H1 (cell line): ENCODE measurements around the gene NFKB1. TPM values are rescaled to one million over a fixed set of nuclear protein-coding genes. Genes with fewer than 3 reads are reported as not detected.

Source experiments
- CTCF ChIA-PET: fragments of 300-600 bp; sonication (Branson Sonifier 250); formaldehyde crosslinking; loops from one replicate; lab custom pipeline; 2021; ENCODE audit not compliant: partially characterized antibody; lab: Charles Lee
- POLR2A ChIA-PET: fragments of 300-600 bp; sonication (Branson Sonifier 250); formaldehyde crosslinking; loops from one replicate; lab custom pipeline; 2021; ENCODE audit warnings: inconsistent platforms; ENCODE audit not compliant: partially characterized antibody; lab: Charles Lee
- DNase-seq, 2 experiments: peaks; one replicate each; pipeline versions ENCODE4 v3.0.0 to v3.0.0-alpha.2; 2010 to 2022; ENCODE audit warnings: low spot score in 2 of 2, low read depth in 1 of 2, mixed read lengths in 1 of 2
- FAIRE-seq: peaks from 2 replicates; lab custom pipeline; 2011; peaks lifted over from hg19 to GRCh38; lab: Jason Lieb, UNC
- H2AFZ ChIP-seq: 2 replicates; pipeline ENCODE4 v1.8.1; 2012; ENCODE audit warnings: low read length, inconsistent platforms
- H2AK5ac ChIP-seq: 2 replicates; pipeline ENCODE4 v1.6.1; 2013; ENCODE audit warnings: low read depth, low read length
- H2BK120ac ChIP-seq: replicated peaks from 2 replicates; pipeline ENCODE3; 2013; ENCODE audit warnings: low read depth, low read length, inconsistent platforms
- H2BK12ac ChIP-seq: 2 replicates; pipeline ENCODE4 v1.6.1; 2013; ENCODE audit warnings: low read depth, low read length
- H2BK15ac ChIP-seq: 2 replicates; pipeline ENCODE4 v1.6.1; 2013; ENCODE audit warnings: low read length
- H2BK20ac ChIP-seq: 2 replicates; pipeline ENCODE4 v1.6.1; 2013; ENCODE audit warnings: low read length
- H2BK5ac ChIP-seq: 2 replicates; pipeline ENCODE4 v1.6.1; 2013; ENCODE audit warnings: low read depth, low read length
- H3K14ac ChIP-seq: 2 replicates; pipeline ENCODE4 v1.6.1; 2013; ENCODE audit warnings: inconsistent platforms; ENCODE audit not compliant: insufficient read length
- H3K18ac ChIP-seq: 2 replicates; pipeline ENCODE4 v1.6.1; 2013; ENCODE audit warnings: low read length; ENCODE audit errors: extremely low read depth
- H3K23ac ChIP-seq: 2 replicates; pipeline ENCODE4 v1.6.1; 2013; ENCODE audit warnings: inconsistent platforms; ENCODE audit not compliant: insufficient read length
- H3K23me2 ChIP-seq: 2 replicates; pipeline ENCODE4 v1.6.1; 2013; ENCODE audit warnings: low read depth, low read length
- H3K27ac ChIP-seq: 2 replicates; pipeline ENCODE4 v1.6.1; 2011; ENCODE audit warnings: low read depth, low read length, inconsistent platforms
- H3K27me3 ChIP-seq, 4 experiments: replicated peaks in 1 of 4; 1 replicate in 1 of 4; 2 replicates in 3 of 4; pipeline versions ENCODE4 v1.6.1 to v1.8.1; 2011 to 2013; ENCODE audit warnings: low read length in 3 of 4, mild to moderate bottlenecking in 3 of 4, inconsistent platforms in 2 of 4, mixed read lengths in 2 of 4, moderate library complexity in 1 of 4; ENCODE audit not compliant: control insufficient read depth in 3 of 4, insufficient read depth in 3 of 4; ENCODE audit errors: extremely low read depth in 1 of 4
- H3K36me3 ChIP-seq, 4 experiments: 2 replicates each; pipeline versions ENCODE4 v1.6.1 to v1.8.1; 2011 to 2013; ENCODE audit warnings: mild to moderate bottlenecking in 4 of 4, low read length in 3 of 4, moderate library complexity in 2 of 4, control low read depth in 1 of 4, inconsistent platforms in 1 of 4; ENCODE audit not compliant: insufficient read depth in 4 of 4, control insufficient read depth in 2 of 4
- H3K4ac ChIP-seq: replicated peaks from 2 replicates; pipeline ENCODE3; 2013; ENCODE audit warnings: low read length, low read depth, mixed read lengths, inconsistent platforms; ENCODE audit not compliant: insufficient read length
- H3K4me1 ChIP-seq, 4 experiments: replicated peaks in 1 of 4; 1 replicate in 1 of 4; 2 replicates in 3 of 4; pipeline versions ENCODE4 v1.6.1 to v1.8.1; 2011 to 2013; ENCODE audit warnings: low read length in 3 of 4, inconsistent platforms in 2 of 4, mixed read lengths in 1 of 4; ENCODE audit not compliant: insufficient read depth in 4 of 4, control insufficient read depth in 3 of 4
- H3K4me2 ChIP-seq, 2 experiments: 2 replicates each; pipeline versions ENCODE4 v1.6.1 to v1.8.1; 2011 to 2013; ENCODE audit warnings: low read depth in 2 of 2, low read length in 2 of 2, control low read depth in 1 of 2, inconsistent platforms in 1 of 2, mild to moderate bottlenecking in 1 of 2; ENCODE audit not compliant: insufficient read depth in 1 of 2
- H3K4me3 ChIP-seq, 4 experiments: fragments of 200-600, 300-600 bp in 1 of 4; sonication (generic), shearing (Covaris generic), sonication (Bioruptor Twin) in 1 of 4; 2 replicates each; pipeline versions ENCODE4 v1.5.1 to v1.8.1; 2011 to 2016; ENCODE audit warnings: low read length in 4 of 4, low read depth in 3 of 4, control low read depth in 2 of 4, inconsistent platforms in 2 of 4, mild to moderate bottlenecking in 2 of 4, mixed read lengths in 1 of 4, moderate library complexity in 1 of 4; ENCODE audit not compliant: insufficient read depth in 2 of 4; ENCODE audit errors: extremely low read depth in 1 of 4
- H3K56ac ChIP-seq: replicated peaks from 2 replicates; pipeline ENCODE3; 2013; ENCODE audit warnings: low read depth, mild to moderate bottlenecking, mixed read lengths, low read length, inconsistent platforms; ENCODE audit not compliant: insufficient read length
- H3K79me1 ChIP-seq: 2 replicates; pipeline ENCODE4 v1.6.1; 2013; ENCODE audit warnings: low read depth, low read length, control low read depth
- H3K79me2 ChIP-seq, 2 experiments: 2 replicates each; pipeline versions ENCODE4 v1.6.1 to v1.8.1; 2012 to 2013; ENCODE audit warnings: low read length in 2 of 2, mild to moderate bottlenecking in 2 of 2, inconsistent platforms in 1 of 2; ENCODE audit not compliant: insufficient read depth in 2 of 2, control insufficient read depth in 1 of 2
- H3K9ac ChIP-seq, 4 experiments: replicated peaks in 1 of 4; 1 replicate in 1 of 4; 2 replicates in 3 of 4; pipeline versions ENCODE4 v1.6.1 to v1.8.1; 2011 to 2013; ENCODE audit warnings: low read depth in 3 of 4, low read length in 3 of 4, control low read depth in 2 of 4, mild to moderate bottlenecking in 2 of 4, moderate library complexity in 2 of 4, inconsistent platforms in 1 of 4; ENCODE audit errors: extremely low read depth in 1 of 4
- H3K9me3 ChIP-seq, 2 experiments: 2 replicates each; pipeline versions ENCODE4 v1.6.1 to v1.8.1; 2012 to 2013; ENCODE audit warnings: mild to moderate bottlenecking in 2 of 2, moderate library complexity in 2 of 2, control low read depth in 1 of 2, inconsistent platforms in 1 of 2, low read depth in 1 of 2, low read length in 1 of 2, mixed read lengths in 1 of 2; ENCODE audit not compliant: insufficient read depth in 2 of 2
- H4K20me1 ChIP-seq, 2 experiments: replicated peaks in 1 of 2; 2 replicates each; pipeline versions ENCODE3 to v1.8.1; 2011 to 2013; ENCODE audit warnings: inconsistent platforms in 2 of 2, low read length in 2 of 2, mild to moderate bottlenecking in 1 of 2; ENCODE audit not compliant: insufficient read depth in 2 of 2, control insufficient read depth in 1 of 2
- H4K5ac ChIP-seq: 2 replicates; pipeline ENCODE4 v1.6.1; 2013; ENCODE audit warnings: low read length, low read depth, mixed read lengths, inconsistent platforms; ENCODE audit not compliant: insufficient read length
- H4K8ac ChIP-seq: 2 replicates; pipeline ENCODE4 v1.8.0; 2013; ENCODE audit warnings: mild to moderate bottlenecking, moderate library complexity, low read length, inconsistent platforms; ENCODE audit not compliant: insufficient read depth; ENCODE audit errors: extremely low read depth
- H4K91ac ChIP-seq: replicated peaks from 2 replicates; pipeline ENCODE3; 2013; ENCODE audit warnings: low read length, mixed read lengths, inconsistent platforms; ENCODE audit not compliant: insufficient read length
- BACH1 ChIP-seq: IDR thresholded peaks from 2 replicates; pipeline ENCODE4 v1.6.1; 2012; ENCODE audit warnings: low read length, improper control_type of control experiment
- BCL11A ChIP-seq, 2 experiments: IDR thresholded peaks; one replicate each; pipeline ENCODE4 v1.6.1; 2011; ENCODE audit warnings: low read depth in 2 of 2, low read length in 2 of 2, mild to moderate bottlenecking in 2 of 2
- BRCA1 ChIP-seq: IDR thresholded peaks from 2 replicates; pipeline ENCODE4 v1.6.1; 2012; ENCODE audit warnings: low read depth, low read length, improper control_type of control experiment
- CREB1 ChIP-seq: IDR thresholded peaks from 2 replicates; pipeline ENCODE4 v1.6.1; 2012; ENCODE audit warnings: inconsistent platforms
- EGR1 ChIP-seq: IDR thresholded peaks from 2 replicates; pipeline ENCODE4 v1.6.1; 2011; ENCODE audit warnings: low read depth, low read length, borderline replicate concordance
- GABPA ChIP-seq: IDR thresholded peaks from 2 replicates; pipeline ENCODE4 v1.6.1; 2011; ENCODE audit warnings: mild to moderate bottlenecking, low read length, moderate library complexity, borderline replicate concordance; ENCODE audit not compliant: insufficient read depth
- MAX ChIP-seq: IDR thresholded peaks from 2 replicates; pipeline ENCODE4 v1.6.1; 2012; ENCODE audit warnings: inconsistent platforms
- POLR2AphosphoS5 ChIP-seq: IDR thresholded peaks from 2 replicates; pipeline ENCODE4 v1.6.1; 2011; ENCODE audit warnings: low read depth, low read length
- POU5F1 ChIP-seq: IDR thresholded peaks from 2 replicates; pipeline ENCODE4 v1.6.1; 2011; ENCODE audit warnings: low read depth, mild to moderate bottlenecking, low read length, moderate library complexity
- RAD21 ChIP-seq, 2 experiments: IDR thresholded peaks in 1 of 2; conservative IDR thresholded peaks in 1 of 2; 2 replicates each; pipeline ENCODE4 v1.6.1; 2011; ENCODE audit warnings: low read depth in 2 of 2, low read length in 2 of 2, improper control_type of control experiment in 1 of 2, inconsistent platforms in 1 of 2, mild to moderate bottlenecking in 1 of 2, moderate library complexity in 1 of 2
- RFX5 ChIP-seq: IDR thresholded peaks from 2 replicates; pipeline ENCODE4 v1.6.1; 2011; ENCODE audit warnings: low read depth, low read length, improper control_type of control experiment, borderline replicate concordance
- SP4 ChIP-seq: IDR thresholded peaks from 2 replicates; pipeline ENCODE4 v1.6.1; 2012; ENCODE audit warnings: low read length, inconsistent platforms
- SRF ChIP-seq: IDR thresholded peaks from 2 replicates; pipeline ENCODE4 v1.6.1; 2011; ENCODE audit warnings: mild to moderate bottlenecking, low read depth, low read length, moderate library complexity
- WGBS, 2 experiments: shearing (Covaris generic) in 1 of 2; methylation state at CpG; one replicate each; pipeline versions ENCODE4 v1.1.6 to v1.1.7; 2013 to 2015; ENCODE audit warnings: low lambda C conversion rate in 2 of 2, mixed read lengths in 2 of 2, inconsistent platforms in 1 of 2, low coverage in 1 of 2, missing lambda C conversion rate in 1 of 2; ENCODE audit not compliant: insufficient replicate concordance in 2 of 2, insufficient coverage in 1 of 2, insufficient read length in 1 of 2; ENCODE audit errors: extremely low coverage in 1 of 2, missing lambda C conversion rate in 1 of 2; 5-methylcytosine and 5-hydroxymethylcytosine counted together
- polyA plus RNA-seq, 7 experiments: library from polyadenylated mRNA; depleted of rRNA in 3 of 7; stranded (reverse) in 5 of 7; unstranded in 2 of 7; fragments of >200 nt in 5 of 7; fragments of 200-250 nt in 2 of 7; gene quantifications; 1 replicate in 5 of 7; 2 replicates in 1 of 7; 4 replicates in 1 of 7; pipeline versions ENCODE4 v1.2.1 to v1.2.3, GENCODE V29; 2011 to 2013; ENCODE audit warnings: missing spikeins in 2 of 7, mixed read lengths in 2 of 7
- total RNA-seq: library from RNA; stranded (reverse); fragmentation: NEBNext Ultra II Directional; extraction: Animal tissue kit (Norgen Biotek cat#: 25700); gene quantifications from 2 replicates; pipeline ENCODE4 v1.2.1, GENCODE V29; 2021

NFKB1 gene
- total and polyA plus RNA-seq, 2 of the 8 experiments (the other 6 are each of a cell fraction or from before 2014, with no cell fraction given) = 2.9 to 6.8 TPM

DNA sequence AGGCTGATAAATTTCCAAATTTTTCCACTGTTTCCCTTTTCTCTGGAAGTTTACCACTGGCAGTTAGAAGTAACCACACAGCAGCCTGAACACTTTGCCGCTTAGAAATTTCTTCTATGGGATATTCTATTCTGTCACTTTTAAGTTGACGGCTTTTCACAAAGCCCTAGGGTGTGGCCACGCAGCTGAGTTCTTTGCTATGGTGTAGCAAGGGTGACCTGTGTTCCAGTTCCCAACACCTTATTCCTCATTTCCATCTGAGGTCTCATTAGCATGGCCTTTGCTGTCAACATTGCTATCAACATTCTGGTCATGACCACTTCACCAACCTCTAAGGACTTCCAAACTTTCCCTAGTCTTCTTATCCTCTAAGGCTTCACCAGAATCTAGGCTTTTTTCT, 45.4 kb upstream of the NFKB1 start:
- Histone ChIP-seq H3K9me3 (no peaks in the 10 kb centered on the region), H3K4ac (no peak overlapping the region), H3K27ac (no peak overlapping the region), H2BK20ac (no peak overlapping the region), H3K18ac (no peak overlapping the region), H3K27me3 (no peaks in the 10 kb centered on the region), H2BK15ac (no peak overlapping the region), H3K4me2 (no peak overlapping the region), H3K14ac (no peak overlapping the region), H2AFZ (no peak overlapping the region), H3K79me2 (no peaks in the 10 kb centered on the region), H2BK12ac (no peak overlapping the region), H3K36me3 (no peaks in the 10 kb centered on the region), H3K23me2 (no peaks in the 10 kb centered on the region), H3K4me3 (no peak overlapping the region), H2BK120ac (no peak overlapping the region), H4K8ac (no peak overlapping the region), H4K20me1 (no peaks in the 10 kb centered on the region), H3K79me1 (no peaks in the 10 kb centered on the region), H3K9ac (no peak overlapping the region), H3K56ac (no peak overlapping the region), H3K4me1 (no peaks in the 10 kb centered on the region; a peak in 1 of 7 replicates), H4K5ac (no peak overlapping the region), H2AK5ac (no peak overlapping the region), H4K91ac (no peak overlapping the region), H3K23ac (no peak overlapping the region), H2BK5ac (no peak overlapping the region)
- TF ChIP-seq BACH1 (no peak), SP4 (no peak), MAX (no peak), RFX5 (no peak), BRCA1 (no peak), BCL11A (IDR thresholded peaks at IDR 0.05; ENCODE audit: low read depth in 2 of 2, low read length in 2 of 2) (no peak), SRF (no peak), RAD21 (IDR thresholded peaks at IDR 0.05 in 1 of 2, conservative IDR thresholded peaks at IDR 0.05 in 1 of 2; ENCODE audit: low read depth in 2 of 2, low read length in 2 of 2) (no peak), POU5F1 (no peak), POLR2AphosphoS5 (no peak), GABPA (no peak), EGR1 (no peak), CREB1 (no peak)
- ChIA-PET CTCF (no interaction called here), POLR2A (no interaction called here)
- DNase-seq (no peak), FAIRE-seq (no peak)
- 86% methylated on average over 3 of the region's 3 CpGs; no CpG with 5 or more reads in 1 of the 2 experiments for WGBS, 2 experiments
